ENCODE data around the gene MTG1.
"Not testable (repeated sequence)": the region's sequence is repeated elsewhere in the genome, so short reads cannot be mapped to it uniquely, and the experiment has no call there.

MTG1 gene

DNA sequence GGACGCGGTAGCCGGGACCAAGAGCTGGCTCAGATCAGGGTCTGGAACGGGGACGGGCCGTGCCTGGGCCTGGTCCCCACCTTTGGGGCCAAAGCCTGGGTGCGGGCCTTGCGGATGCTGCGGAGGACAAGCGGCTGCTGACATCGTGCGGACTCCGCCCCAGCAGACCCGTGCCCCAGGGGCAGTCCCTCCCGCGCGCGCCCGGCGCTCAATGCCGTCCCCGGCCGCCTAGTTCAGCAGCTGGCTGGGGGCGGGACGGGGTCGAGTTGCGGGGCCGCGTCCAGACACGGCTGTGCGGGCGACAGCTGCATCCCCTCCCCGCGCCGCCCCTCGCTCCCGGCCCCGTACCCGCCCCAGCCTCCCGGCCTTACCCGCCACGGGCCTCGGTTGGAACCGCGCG, 30.1 kb downstream of the MTG1 start:
- DNase-seq (ENCODE audit: low read depth): not testable (repeated sequence)

- DNase-seq (ENCODE audit: low read depth): not testable (repeated sequence)
Observed at GRCh38 chr10:133424601-133425000, 30.6 kb downstream of the MTG1 start, which contains the start of gene SPRN. TSS of gene SPRN (minus strand) at chr10:133424625. CDS start at chr10:133423681, 944 bp downstream.

- DNase-seq (ENCODE audit: low read depth): not testable (repeated sequence)
Observed at GRCh38 chr10:133429571-133429970, 35.6 kb downstream of the MTG1 start.

- not testable (repeated sequence) for DNase-seq (ENCODE audit: low read depth)
Observed at GRCh38 chr10:133431888-133432613, 38.1 kb downstream of the MTG1 start.

DNA sequence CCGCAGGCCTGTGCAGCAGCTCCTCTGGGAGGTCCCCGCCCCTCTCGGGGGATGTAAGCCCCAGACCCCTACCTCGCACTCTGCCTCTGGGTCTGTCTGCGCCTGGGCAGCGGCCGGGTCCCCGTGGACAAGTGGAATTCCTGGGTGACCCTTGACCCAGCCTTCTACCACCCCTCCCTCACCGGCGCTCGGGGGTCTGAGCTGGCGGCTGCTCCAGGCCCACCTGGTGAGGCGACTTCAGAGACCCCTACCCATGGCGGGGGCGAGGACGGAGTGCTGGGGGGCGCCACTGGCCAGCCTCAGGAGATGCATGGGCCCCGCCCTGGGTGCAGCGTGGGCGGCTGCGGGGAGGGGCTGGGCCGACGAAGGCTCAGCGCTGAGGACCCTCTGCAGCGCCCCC, 38.8 kb downstream of the MTG1 start:
- DNase-seq (ENCODE audit: low read depth): not testable (repeated sequence)

GRCh38 chr10:133438711-133439273, 44.8 kb downstream of the MTG1 start:
- no peak for DNase-seq (ENCODE audit: low read depth)

DNA sequence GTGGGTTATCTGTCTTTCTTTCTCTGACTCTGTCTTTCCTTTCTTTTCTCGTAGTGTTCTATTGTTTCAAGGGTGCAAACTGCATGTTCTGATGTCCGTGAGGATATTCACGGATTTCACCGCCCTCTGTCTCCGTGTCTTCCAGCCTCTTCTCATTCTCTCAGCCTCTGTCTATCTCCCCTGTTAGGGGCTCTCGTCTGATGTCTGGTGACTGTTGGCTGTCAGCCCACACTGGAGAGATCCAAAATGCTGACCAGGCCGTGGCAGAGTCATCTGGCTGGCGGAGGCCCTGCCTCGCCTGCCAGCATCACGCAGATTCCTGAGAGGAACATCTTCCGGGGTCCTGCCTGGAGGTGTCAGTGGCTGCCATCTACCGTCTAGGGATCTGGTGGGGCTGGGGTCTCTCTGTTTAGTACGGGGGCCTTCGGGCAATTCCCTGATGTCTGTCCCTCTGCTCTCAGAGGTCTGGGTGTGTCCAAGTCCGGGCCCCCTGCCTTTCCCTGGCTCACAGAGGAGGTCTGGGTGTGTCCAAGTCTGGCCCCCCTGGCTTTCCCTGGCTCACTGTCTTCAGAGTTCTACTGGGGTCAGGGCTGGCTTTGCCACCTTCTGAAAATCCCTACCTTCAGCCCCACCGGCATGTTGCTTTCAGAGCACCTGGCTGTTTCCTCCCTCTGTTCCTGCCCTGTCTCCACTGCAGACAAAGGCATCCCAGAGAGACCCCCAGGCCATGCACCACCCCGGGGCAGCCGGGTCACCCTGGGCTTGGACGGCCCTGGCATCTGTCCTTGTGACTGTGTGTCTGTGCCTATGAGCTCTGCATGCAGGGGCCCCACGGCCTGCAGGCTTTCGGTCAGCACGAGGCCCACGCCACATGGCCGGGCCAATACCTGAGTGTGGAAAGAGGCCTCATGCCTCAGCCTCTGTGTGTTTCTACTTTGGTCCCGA, 45.8 kb downstream of the MTG1 start:
- no peak for DNase-seq (ENCODE audit: low read depth)

DNA sequence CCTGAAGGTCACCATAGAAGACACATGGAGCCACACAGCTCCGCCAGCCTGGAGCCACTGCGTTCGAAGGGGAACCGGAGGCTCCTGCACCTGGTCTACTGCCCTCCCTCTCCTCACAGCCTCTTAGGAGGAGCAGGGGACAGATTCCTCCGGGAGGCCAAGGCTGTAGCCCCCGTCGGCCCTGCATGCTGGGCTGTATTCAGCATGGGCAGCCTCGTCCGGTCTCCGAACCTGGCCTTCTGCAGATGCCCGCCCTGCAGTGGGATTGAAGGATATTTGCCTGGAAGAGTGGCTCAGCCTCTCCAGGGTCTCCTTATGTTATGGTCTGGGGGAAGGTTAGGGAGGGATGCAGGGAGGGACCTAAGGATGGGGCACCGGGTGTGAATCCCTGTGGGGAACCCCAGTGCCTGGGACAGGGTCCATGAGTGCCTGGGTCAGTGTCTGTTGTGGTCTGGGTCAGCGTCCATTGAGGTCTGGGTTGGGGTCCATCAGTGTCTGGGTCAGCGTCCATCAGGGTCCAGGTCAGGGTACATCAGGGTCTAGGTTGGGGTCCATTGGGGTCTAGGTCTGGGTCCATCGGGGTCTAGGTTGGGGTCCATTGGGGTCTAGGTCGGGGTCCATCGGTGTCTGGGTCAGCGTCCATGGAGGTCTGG, 46.8 kb downstream of the MTG1 start:
- DNase-seq (ENCODE audit: low read depth): no peak

- not testable (repeated sequence) for DNase-seq (ENCODE audit: low read depth)
Observed at GRCh38 chr10:133441356-133441755, 47.4 kb downstream of the MTG1 start.

GRCh38 chr10:133441780-133442179, 47.8 kb downstream of the MTG1 start:
- no peak for DNase-seq (ENCODE audit: low read depth)

GRCh38 chr10:133442191-133442966, 48.4 kb downstream of the MTG1 start:
- no peak for DNase-seq (ENCODE audit: low read depth)

DNA sequence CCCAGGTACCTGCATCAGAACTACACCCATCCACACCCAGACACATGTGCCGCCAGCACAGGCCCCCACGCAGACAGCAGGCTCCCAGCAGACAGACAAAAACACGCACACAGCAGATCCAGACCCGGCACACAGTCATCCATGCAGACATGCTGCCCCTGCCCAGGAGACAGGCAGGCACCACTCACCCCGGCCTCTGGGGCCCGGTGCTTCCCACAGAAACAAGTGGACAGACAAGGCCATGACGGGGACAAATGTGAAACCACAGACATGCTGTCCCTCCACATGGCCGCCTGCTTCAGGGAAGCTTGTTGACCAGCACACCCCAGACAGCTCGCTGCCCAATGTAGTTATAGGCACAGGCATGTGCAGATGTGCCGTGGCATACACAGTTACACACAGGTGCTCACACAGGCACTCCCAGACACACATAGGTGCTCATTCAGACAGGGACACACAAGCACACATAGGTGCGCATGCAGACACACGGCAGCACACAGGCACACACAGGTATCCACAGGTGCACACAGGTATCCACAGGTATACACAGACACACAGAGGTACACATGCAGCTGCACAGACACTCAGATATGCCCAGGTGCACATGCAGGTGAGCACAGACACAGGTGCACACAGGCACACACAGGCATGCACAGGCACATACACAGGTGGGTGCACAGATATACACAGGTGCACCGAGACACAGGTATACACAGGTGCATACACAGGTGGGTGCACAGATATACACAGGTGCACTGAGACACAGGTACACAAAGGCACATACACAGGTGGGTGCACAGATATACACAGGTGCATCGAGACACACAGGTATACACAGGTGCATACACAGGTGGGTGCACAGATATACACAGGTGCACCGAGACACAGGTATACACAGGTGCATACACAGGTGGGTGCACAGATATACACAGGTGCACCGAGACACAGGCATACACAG, 49.3 kb downstream of the MTG1 start:
- DNase-seq (ENCODE audit: low read depth): no peak

DNA sequence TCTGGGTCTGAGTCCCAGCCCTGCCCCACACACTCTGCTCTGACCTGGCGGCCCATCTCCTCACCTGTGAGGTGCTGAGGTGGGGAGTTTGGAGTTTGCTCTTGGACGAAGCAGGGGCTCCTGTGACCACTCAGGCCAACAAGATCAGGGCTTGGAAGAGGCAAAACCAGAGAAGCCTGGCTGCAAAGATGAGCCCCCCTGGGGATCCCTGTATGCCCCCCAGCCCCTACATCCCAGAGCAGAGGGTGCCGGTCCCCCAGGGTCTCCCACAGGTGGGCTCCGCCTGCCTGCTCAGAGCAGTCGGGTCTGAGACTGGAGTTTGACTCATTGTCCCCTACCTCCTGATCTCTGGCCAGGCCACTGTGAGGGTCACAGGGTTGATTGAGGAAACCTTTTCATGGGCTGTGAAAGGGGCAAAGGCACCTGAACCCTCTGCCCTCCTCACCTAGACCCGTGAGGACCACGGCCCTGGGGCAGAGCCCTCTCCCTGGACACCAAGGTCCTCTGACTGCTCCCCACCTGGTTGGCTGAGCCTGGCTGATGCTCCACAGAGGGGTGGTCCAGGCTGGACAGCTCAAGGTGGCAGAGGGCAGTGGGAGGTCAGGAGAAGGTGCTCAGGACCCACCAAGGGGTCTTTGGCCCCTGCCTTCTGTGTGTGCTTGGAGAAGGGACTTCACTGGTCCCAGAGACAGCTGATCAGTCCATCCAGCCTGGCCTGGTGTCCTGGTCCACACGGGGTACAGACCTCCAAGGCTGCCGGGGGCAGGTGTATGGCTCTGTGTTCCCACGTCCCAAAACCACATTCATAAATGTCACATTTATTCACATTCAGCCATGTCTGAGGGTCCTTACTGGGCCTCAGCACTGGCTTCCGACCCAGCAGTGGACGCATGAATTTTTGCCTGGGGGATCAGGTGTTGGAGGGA, 50.6 kb downstream of the MTG1 start:
- no peak for DNase-seq (ENCODE audit: low read depth)

- no peak for DNase-seq (ENCODE audit: low read depth)
Observed at GRCh38 chr10:133445268-133445732, 51.3 kb downstream of the MTG1 start.

GRCh38 chr10:133445751-133446708, 52.1 kb downstream of the MTG1 start:
- DNase-seq (ENCODE audit: low read depth): no peak

DNA sequence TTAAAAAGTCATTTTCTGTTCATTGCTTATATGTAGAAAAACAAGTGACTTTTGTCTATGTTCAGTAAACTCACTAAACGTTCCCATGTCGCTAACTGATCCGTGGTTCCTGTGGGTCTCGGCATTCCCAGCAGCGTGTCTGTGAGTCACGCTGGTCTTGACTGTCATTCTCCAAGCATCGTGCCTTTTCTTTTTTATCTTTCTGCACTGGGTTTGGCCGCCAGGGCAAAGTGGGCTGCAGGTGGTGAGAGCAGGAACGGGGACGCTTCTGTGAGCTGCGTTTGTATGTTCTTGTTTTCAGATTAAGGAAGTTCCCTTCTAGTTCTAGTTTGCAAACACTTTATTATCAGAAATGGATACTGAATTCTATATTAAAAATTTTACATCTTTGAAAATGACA, 53.0 kb downstream of the MTG1 start:
- DNase-seq (ENCODE audit: low read depth): no peak

GRCh38 chr10:133448120-133448519, 54.2 kb downstream of the MTG1 start:
- no peak for DNase-seq (ENCODE audit: low read depth)

DNA sequence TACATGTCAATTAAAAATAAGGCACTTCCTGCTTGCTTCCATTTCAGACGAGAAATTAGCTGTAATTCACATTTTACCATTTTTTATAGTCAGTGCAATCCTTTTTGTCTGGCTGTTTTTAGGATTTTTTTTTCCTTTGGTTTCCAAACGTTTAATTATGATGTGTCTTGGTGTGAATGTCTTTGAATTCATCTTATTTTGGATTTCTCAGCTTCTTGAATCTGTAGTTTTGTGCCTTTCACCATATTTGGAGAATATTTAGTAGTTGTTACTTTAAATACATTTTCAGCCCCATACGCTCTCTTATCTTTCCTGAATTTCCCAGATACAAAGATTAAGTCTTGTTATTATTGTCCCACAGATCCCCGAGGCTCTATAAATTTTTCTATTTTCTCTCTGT, 57.4 kb downstream of the MTG1 start:
- no peak for DNase-seq (ENCODE audit: low read depth)
